Left renal pelvis (tissue), 4 donors: ENCODE measurements around the gene ZNF83. TPM values are rescaled to one million over a fixed set of nuclear protein-coding genes. Genes with fewer than 3 reads are reported as not detected.
A peak's percentile ranks its signal among the peaks of the same experiment; 100 is the strongest.

Source experiments
- DNase-seq, 4 donors: peaks; one replicate each; pipeline ENCODE4 v3.0.0-alpha.2; 2013; ENCODE audit warnings: low read depth in 4 of 4, low spot score in 3 of 4
- polyA plus RNA-seq, 4 donors: library from polyadenylated mRNA; unstranded; fragments of 120-200 nt; gene quantifications; one replicate each; pipeline ENCODE4 v1.2.1, GENCODE V29; 2013; ENCODE audit not compliant: insufficient read length in 4 of 4

ZNF83 gene
- polyA plus RNA-seq, 4 donors = 80.0 to 147 (median 98.7) TPM

DNA sequence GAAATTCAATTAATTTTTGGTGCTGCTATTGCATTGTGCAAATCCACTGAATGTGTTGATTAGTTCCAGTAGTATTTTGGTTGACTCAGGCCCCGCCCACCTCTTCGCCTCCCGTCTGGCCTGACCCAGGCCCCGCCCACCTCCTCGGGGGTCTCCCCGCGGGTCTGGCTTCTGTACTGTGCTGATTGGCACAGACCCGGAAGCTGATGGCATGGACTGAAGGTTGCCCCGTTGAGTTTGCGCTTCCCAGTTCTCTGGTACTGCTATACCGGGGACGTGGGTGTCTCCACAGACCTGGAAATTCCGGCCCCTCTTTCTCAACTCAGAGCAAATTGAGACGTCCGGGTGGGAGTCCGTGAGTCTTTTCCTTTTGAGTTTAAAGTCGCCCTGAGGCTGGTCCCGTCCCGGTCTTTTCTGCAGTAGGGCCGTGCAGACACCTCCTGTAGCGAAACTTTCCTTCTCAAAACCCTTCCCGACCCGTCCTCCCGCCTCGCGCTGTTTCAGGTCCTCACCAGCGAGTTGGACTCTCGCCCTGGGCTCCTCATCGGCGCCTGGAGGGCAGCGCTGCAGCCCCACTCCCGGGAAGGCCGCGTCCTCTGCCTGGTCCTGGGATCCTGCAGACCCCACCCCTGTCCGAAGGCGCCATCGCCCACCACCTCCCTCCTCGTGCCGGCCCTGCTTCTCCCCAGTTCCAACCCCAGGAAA, 53.3 kb downstream of the ZNF83 start:
- DNase-seq = no peak

- peak; percentile 79 to 87 (median 82) for DNase-seq
Measured at GRCh38 chr19:52570000-52570861, 67.9 kb downstream of the ZNF83 start, which contains the start of gene ZNF701. TSS of gene ZNF701 (plus strand) at chr19:52570287. CDS start at chr19:52574148, 3,861 bp downstream.

GRCh38 chr19:52569638-52569999, 68.5 kb downstream of the ZNF83 start:
- DNase-seq = peak in 3 of 4 donors; percentile 28 to 47 (median 45)

- no peak for DNase-seq
Measured at GRCh38 chr19:52567921-52568320, 70.2 kb downstream of the ZNF83 start.

GRCh38 chr19:52566588-52566987, 71.6 kb downstream of the ZNF83 start:
- no peak for DNase-seq

- no peak for DNase-seq
Measured at GRCh38 chr19:52566121-52566520, 72.0 kb downstream of the ZNF83 start.

Other genes with a start within 250 kb of the ZNF83 start
- gene ZNF528, start 240.5 kb downstream of the ZNF83 start, polyA plus RNA-seq = 10 to 100 TPM; 23.3 to 52.0 (median 38.0) TPM
- gene ZNF534, start 209.2 kb downstream of the ZNF83 start, polyA plus RNA-seq = under 1 TPM; 0.44 to 0.66 (median 0.56) TPM
- gene ZNF578, start 184.8 kb downstream of the ZNF83 start, polyA plus RNA-seq = 1 to 10 TPM; 4.1 to 7.6 (median 5.5) TPM
- gene ZNF808, start 110.7 kb downstream of the ZNF83 start, polyA plus RNA-seq = 10 to 100 TPM in 3 of 4 donors, 1 to 10 TPM in 1; 8.8 to 17.9 (median 12.5) TPM
- gene ZNF701, start 68.1 kb downstream of the ZNF83 start, polyA plus RNA-seq = 10 to 100 TPM; 11.4 to 17.9 (median 15.4) TPM
- gene ZNF611, start 96.7 kb upstream of the ZNF83 start, polyA plus RNA-seq = 10 to 100 TPM in 3 of 4 donors, 1 to 10 TPM in 1; 9.0 to 22.4 (median 18.9) TPM
- gene ZNF600, start 148.4 kb upstream of the ZNF83 start, polyA plus RNA-seq = 10 to 100 TPM in 1 of 4 donors, 1 to 10 TPM in 3; 4.5 to 10.3 (median 8.0) TPM
- 10 to 100 TPM; 13.6 to 24.7 (median 21.8) TPM for gene ZNF28, start 183.3 kb upstream of the ZNF83 start, polyA plus RNA-seq
- gene ZNF468, start 219.3 kb upstream of the ZNF83 start, polyA plus RNA-seq = 10 to 100 TPM; 19.7 to 43.0 (median 37.5) TPM